ENCODE measurements around the gene NCKAP5L. TPM values are rescaled to one million over a fixed set of nuclear protein-coding genes. Genes with fewer than 3 reads are reported as not detected.

The NCKAP5L gene
- total and polyA plus RNA-seq, 2 of the 8 experiments (the other 6 are each of a cell fraction or from before 2014, with no cell fraction given) = 9.4 to 27.9 TPM

DNA sequence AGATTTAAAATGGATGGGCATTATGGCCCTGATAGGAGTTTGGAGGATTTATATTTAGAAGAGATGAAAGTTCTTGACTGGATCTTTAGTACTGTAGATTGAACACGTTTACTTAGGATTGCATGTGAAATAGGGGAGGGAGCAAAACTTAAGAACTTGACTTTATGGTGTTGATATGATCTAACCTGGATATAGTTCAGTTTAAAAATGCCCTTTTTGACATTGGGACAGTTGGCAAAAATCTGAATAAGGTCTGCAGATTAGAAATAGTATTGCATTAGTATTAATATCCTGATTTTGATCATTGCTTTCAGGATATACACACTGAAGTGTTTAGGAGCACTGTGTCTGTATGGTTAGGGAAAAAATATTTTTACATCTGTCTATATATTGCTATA lies 77.2 kb downstream of the NCKAP5L start:
- Histone ChIP-seq H2BK15ac (ENCODE audit: low read length) (no peak overlapping the region), H2AFZ (ENCODE audit: low read length) (no peak overlapping the region), H3K27ac (ENCODE audit: low read depth, low read length) (no peak overlapping the region), H3K79me2 (ENCODE audit: control insufficient read depth in 1 of 2, insufficient read depth in 2 of 2, low read length in 2 of 2) (peaks cover 26 to 82% of the 10 kb centered on the region in 2 experiments), H3K9ac (replicated peaks in 1 of 4; ENCODE audit: extremely low read depth in 1 of 4, low read depth in 3 of 4, low read length in 3 of 4) (no peak overlapping the region), H4K8ac (ENCODE audit: extremely low read depth, insufficient read depth, low read length) (no peak overlapping the region), H2BK120ac (replicated peaks; ENCODE audit: low read depth, low read length) (no peak overlapping the region), H2AK5ac (ENCODE audit: low read depth, low read length) (no peak overlapping the region), H3K36me3 (ENCODE audit: control insufficient read depth in 2 of 4, insufficient read depth in 4 of 4, low read length in 3 of 4) (peaks cover 20 to 40% (median 27%) of the 10 kb centered on the region in 4 experiments), H3K4me3 (ENCODE audit: extremely low read depth in 1 of 4, insufficient read depth in 2 of 4, low read depth in 3 of 4, low read length in 4 of 4) (no peak overlapping the region), H3K4me2 (ENCODE audit: insufficient read depth in 1 of 2, low read depth in 2 of 2, low read length in 2 of 2) (peak overlapping the region in 1 of 2 experiments; percentile 8; a peak in 1 of 4 replicates), H3K4ac (replicated peaks; ENCODE audit: insufficient read length, low read depth, low read length) (no peak overlapping the region), H2BK12ac (ENCODE audit: low read depth, low read length) (no peak overlapping the region), H3K79me1 (ENCODE audit: low read depth, low read length) (peaks cover 5% of the 10 kb centered on the region), H3K23me2 (ENCODE audit: low read depth, low read length) (no peaks in the 10 kb centered on the region), H3K23ac (ENCODE audit: insufficient read length) (no peak overlapping the region), H3K56ac (replicated peaks; ENCODE audit: insufficient read length, low read depth, low read length) (no peak overlapping the region), H3K14ac (ENCODE audit: insufficient read length) (no peak overlapping the region), H4K5ac (ENCODE audit: insufficient read length, low read depth, low read length) (no peak overlapping the region), H4K91ac (replicated peaks; ENCODE audit: insufficient read length, low read length) (no peak overlapping the region), H3K9me3 (ENCODE audit: insufficient read depth in 2 of 2, low read depth in 1 of 2, low read length in 1 of 2) (no peaks in the 10 kb centered on the region), H2BK5ac (ENCODE audit: low read depth, low read length) (no peak overlapping the region), H3K4me1 (replicated peaks in 1 of 4; ENCODE audit: control insufficient read depth in 3 of 4, insufficient read depth in 4 of 4, low read length in 3 of 4) (peaks cover 0 to 7% (median 3%) of the 10 kb centered on the region in 4 experiments; a peak in 3 of 7 replicates), H2BK20ac (ENCODE audit: low read length) (no peak overlapping the region), H3K18ac (ENCODE audit: extremely low read depth, low read length) (no peak overlapping the region), H4K20me1 (replicated peaks in 1 of 2; ENCODE audit: control insufficient read depth in 1 of 2, insufficient read depth in 2 of 2, low read length in 2 of 2) (peaks cover 26 to 34% of the 10 kb centered on the region in 2 experiments), H3K27me3 (replicated peaks in 1 of 4; ENCODE audit: control insufficient read depth in 3 of 4, extremely low read depth in 1 of 4, insufficient read depth in 3 of 4, low read length in 3 of 4) (no peaks in the 10 kb centered on the region; a peak in 1 of 7 replicates)
- WGBS, 2 experiments (ENCODE audit: extremely low coverage in 1 of 2, insufficient coverage in 1 of 2, insufficient read length in 1 of 2, insufficient replicate concordance in 2 of 2, low coverage in 1 of 2, low lambda C conversion rate in 2 of 2, missing lambda C conversion rate in 1 of 2) = 84% methylated on average over 1 of the region's 1 CpG; no CpG with 5 or more reads in 1 of the 2 experiments
- DNase-seq (ENCODE audit: low read depth in 1 of 2, low spot score in 2 of 2) (no peak), FAIRE-seq (no peak)
- POLR2A ChIA-PET (ENCODE audit: partially characterized antibody) = interaction anchor here (1.2 to 4.1 kb wide), 2 partner anchors 10 to 15 kb away, joined by 6 to 21 read pairs; partner anchors contain the start of gene TMBIM6
- no peak for TF ChIP-seq CHD2 (IDR thresholded peaks at IDR 0.05; ENCODE audit: low read length)
- TF ChIP-seq CBX8 (IDR thresholded peaks at IDR 0.05; ENCODE audit: borderline replicate concordance, low read depth, low read length) = no peak
- TF ChIP-seq HDAC6 (IDR thresholded peaks at IDR 0.05; ENCODE audit: low read depth, low read length) = no peak
- no peak for TF ChIP-seq BRCA1 (IDR thresholded peaks at IDR 0.05; ENCODE audit: low read depth, low read length)
- no peak for TF ChIP-seq TAF7 (optimal IDR thresholded peaks at IDR 0.05; ENCODE audit: borderline replicate concordance, low read depth, low read length)
- no peak for TF ChIP-seq SUZ12 (IDR thresholded peaks at IDR 0.05; ENCODE audit: low read length)
- TF ChIP-seq BCL11A (IDR thresholded peaks at IDR 0.05; ENCODE audit: low read depth in 2 of 2, low read length in 2 of 2) = no peak
- TF ChIP-seq FOSL1 (IDR thresholded peaks at IDR 0.05; ENCODE audit: insufficient read depth, low read depth, low read length) = no peak
- no peak for TF ChIP-seq YY1 (IDR thresholded peaks at IDR 0.05; ENCODE audit: low read depth, low read length)
- CTCF ChIA-PET (ENCODE audit: partially characterized antibody) = interaction anchor here (0.7 kb wide), 1 partner anchor 101 kb away, joined by 3 read pairs; no protein-coding TSS in a partner anchor

All from H1 (cell line).